H1 (cell line): ENCODE measurements around the gene C21orf91. TPM values are rescaled to one million over a fixed set of nuclear protein-coding genes. Genes with fewer than 3 reads are reported as not detected.

ENCODE experiments used
- CTCF ChIA-PET: fragments of 300-600 bp; sonication (Branson Sonifier 250); formaldehyde crosslinking; loops from one replicate; lab custom pipeline; 2021; ENCODE audit not compliant: partially characterized antibody; lab: Charles Lee
- POLR2A ChIA-PET: fragments of 300-600 bp; sonication (Branson Sonifier 250); formaldehyde crosslinking; loops from one replicate; lab custom pipeline; 2021; ENCODE audit warnings: inconsistent platforms; ENCODE audit not compliant: partially characterized antibody; lab: Charles Lee
- DNase-seq, 2 experiments: peaks; one replicate each; pipeline versions ENCODE4 v3.0.0 to v3.0.0-alpha.2; 2010 to 2022; ENCODE audit warnings: low spot score in 2 of 2, low read depth in 1 of 2, mixed read lengths in 1 of 2
- FAIRE-seq: peaks from 2 replicates; lab custom pipeline; 2011; peaks lifted over from hg19 to GRCh38; lab: Jason Lieb, UNC
- H2AFZ ChIP-seq: 2 replicates; pipeline ENCODE4 v1.8.1; 2012; ENCODE audit warnings: low read length, inconsistent platforms
- H2AK5ac ChIP-seq: 2 replicates; pipeline ENCODE4 v1.6.1; 2013; ENCODE audit warnings: low read depth, low read length
- H2BK120ac ChIP-seq: replicated peaks from 2 replicates; pipeline ENCODE3; 2013; ENCODE audit warnings: low read depth, low read length, inconsistent platforms
- H2BK12ac ChIP-seq: 2 replicates; pipeline ENCODE4 v1.6.1; 2013; ENCODE audit warnings: low read depth, low read length
- H2BK15ac ChIP-seq: 2 replicates; pipeline ENCODE4 v1.6.1; 2013; ENCODE audit warnings: low read length
- H2BK20ac ChIP-seq: 2 replicates; pipeline ENCODE4 v1.6.1; 2013; ENCODE audit warnings: low read length
- H2BK5ac ChIP-seq: 2 replicates; pipeline ENCODE4 v1.6.1; 2013; ENCODE audit warnings: low read depth, low read length
- H3K14ac ChIP-seq: 2 replicates; pipeline ENCODE4 v1.6.1; 2013; ENCODE audit warnings: inconsistent platforms; ENCODE audit not compliant: insufficient read length
- H3K18ac ChIP-seq: 2 replicates; pipeline ENCODE4 v1.6.1; 2013; ENCODE audit warnings: low read length; ENCODE audit errors: extremely low read depth
- H3K23ac ChIP-seq: 2 replicates; pipeline ENCODE4 v1.6.1; 2013; ENCODE audit warnings: inconsistent platforms; ENCODE audit not compliant: insufficient read length
- H3K23me2 ChIP-seq: 2 replicates; pipeline ENCODE4 v1.6.1; 2013; ENCODE audit warnings: low read depth, low read length
- H3K27ac ChIP-seq: 2 replicates; pipeline ENCODE4 v1.6.1; 2011; ENCODE audit warnings: low read depth, low read length, inconsistent platforms
- H3K27me3 ChIP-seq, 4 experiments: replicated peaks in 1 of 4; 1 replicate in 1 of 4; 2 replicates in 3 of 4; pipeline versions ENCODE4 v1.6.1 to v1.8.1; 2011 to 2013; ENCODE audit warnings: low read length in 3 of 4, mild to moderate bottlenecking in 3 of 4, inconsistent platforms in 2 of 4, mixed read lengths in 2 of 4, moderate library complexity in 1 of 4; ENCODE audit not compliant: control insufficient read depth in 3 of 4, insufficient read depth in 3 of 4; ENCODE audit errors: extremely low read depth in 1 of 4
- H3K36me3 ChIP-seq, 4 experiments: 2 replicates each; pipeline versions ENCODE4 v1.6.1 to v1.8.1; 2011 to 2013; ENCODE audit warnings: mild to moderate bottlenecking in 4 of 4, low read length in 3 of 4, moderate library complexity in 2 of 4, control low read depth in 1 of 4, inconsistent platforms in 1 of 4; ENCODE audit not compliant: insufficient read depth in 4 of 4, control insufficient read depth in 2 of 4
- H3K4ac ChIP-seq: replicated peaks from 2 replicates; pipeline ENCODE3; 2013; ENCODE audit warnings: low read length, low read depth, mixed read lengths, inconsistent platforms; ENCODE audit not compliant: insufficient read length
- H3K4me1 ChIP-seq, 4 experiments: replicated peaks in 1 of 4; 1 replicate in 1 of 4; 2 replicates in 3 of 4; pipeline versions ENCODE4 v1.6.1 to v1.8.1; 2011 to 2013; ENCODE audit warnings: low read length in 3 of 4, inconsistent platforms in 2 of 4, mixed read lengths in 1 of 4; ENCODE audit not compliant: insufficient read depth in 4 of 4, control insufficient read depth in 3 of 4
- H3K4me2 ChIP-seq, 2 experiments: 2 replicates each; pipeline versions ENCODE4 v1.6.1 to v1.8.1; 2011 to 2013; ENCODE audit warnings: low read depth in 2 of 2, low read length in 2 of 2, control low read depth in 1 of 2, inconsistent platforms in 1 of 2, mild to moderate bottlenecking in 1 of 2; ENCODE audit not compliant: insufficient read depth in 1 of 2
- H3K4me3 ChIP-seq, 4 experiments: fragments of 200-600, 300-600 bp in 1 of 4; sonication (generic), shearing (Covaris generic), sonication (Bioruptor Twin) in 1 of 4; 2 replicates each; pipeline versions ENCODE4 v1.5.1 to v1.8.1; 2011 to 2016; ENCODE audit warnings: low read length in 4 of 4, low read depth in 3 of 4, control low read depth in 2 of 4, inconsistent platforms in 2 of 4, mild to moderate bottlenecking in 2 of 4, mixed read lengths in 1 of 4, moderate library complexity in 1 of 4; ENCODE audit not compliant: insufficient read depth in 2 of 4; ENCODE audit errors: extremely low read depth in 1 of 4
- H3K56ac ChIP-seq: replicated peaks from 2 replicates; pipeline ENCODE3; 2013; ENCODE audit warnings: low read depth, mild to moderate bottlenecking, mixed read lengths, low read length, inconsistent platforms; ENCODE audit not compliant: insufficient read length
- H3K79me1 ChIP-seq: 2 replicates; pipeline ENCODE4 v1.6.1; 2013; ENCODE audit warnings: low read depth, low read length, control low read depth
- H3K79me2 ChIP-seq, 2 experiments: 2 replicates each; pipeline versions ENCODE4 v1.6.1 to v1.8.1; 2012 to 2013; ENCODE audit warnings: low read length in 2 of 2, mild to moderate bottlenecking in 2 of 2, inconsistent platforms in 1 of 2; ENCODE audit not compliant: insufficient read depth in 2 of 2, control insufficient read depth in 1 of 2
- H3K9ac ChIP-seq, 4 experiments: replicated peaks in 1 of 4; 1 replicate in 1 of 4; 2 replicates in 3 of 4; pipeline versions ENCODE4 v1.6.1 to v1.8.1; 2011 to 2013; ENCODE audit warnings: low read depth in 3 of 4, low read length in 3 of 4, control low read depth in 2 of 4, mild to moderate bottlenecking in 2 of 4, moderate library complexity in 2 of 4, inconsistent platforms in 1 of 4; ENCODE audit errors: extremely low read depth in 1 of 4
- H3K9me3 ChIP-seq, 2 experiments: 2 replicates each; pipeline versions ENCODE4 v1.6.1 to v1.8.1; 2012 to 2013; ENCODE audit warnings: mild to moderate bottlenecking in 2 of 2, moderate library complexity in 2 of 2, control low read depth in 1 of 2, inconsistent platforms in 1 of 2, low read depth in 1 of 2, low read length in 1 of 2, mixed read lengths in 1 of 2; ENCODE audit not compliant: insufficient read depth in 2 of 2
- H4K20me1 ChIP-seq, 2 experiments: replicated peaks in 1 of 2; 2 replicates each; pipeline versions ENCODE3 to v1.8.1; 2011 to 2013; ENCODE audit warnings: inconsistent platforms in 2 of 2, low read length in 2 of 2, mild to moderate bottlenecking in 1 of 2; ENCODE audit not compliant: insufficient read depth in 2 of 2, control insufficient read depth in 1 of 2
- H4K5ac ChIP-seq: 2 replicates; pipeline ENCODE4 v1.6.1; 2013; ENCODE audit warnings: low read length, low read depth, mixed read lengths, inconsistent platforms; ENCODE audit not compliant: insufficient read length
- H4K8ac ChIP-seq: 2 replicates; pipeline ENCODE4 v1.8.0; 2013; ENCODE audit warnings: mild to moderate bottlenecking, moderate library complexity, low read length, inconsistent platforms; ENCODE audit not compliant: insufficient read depth; ENCODE audit errors: extremely low read depth
- H4K91ac ChIP-seq: replicated peaks from 2 replicates; pipeline ENCODE3; 2013; ENCODE audit warnings: low read length, mixed read lengths, inconsistent platforms; ENCODE audit not compliant: insufficient read length
- ASH2L ChIP-seq: fragments of 200-600, 300-600 bp; sonication (generic); IDR thresholded peaks from one replicate; pipeline ENCODE4 v1.7.1; 2017; ENCODE audit warnings: low read length
- CBX5 ChIP-seq: fragments of 300-800, 300-1000 bp; sonication (generic); IDR thresholded peaks from 2 replicates; pipeline ENCODE4 v1.7.1; 2016; ENCODE audit warnings: antibody characterized with exemption, low read length, low read depth
- EGR1 ChIP-seq: IDR thresholded peaks from 2 replicates; pipeline ENCODE4 v1.6.1; 2011; ENCODE audit warnings: low read depth, low read length, borderline replicate concordance
- FOSL1 ChIP-seq: IDR thresholded peaks from 2 replicates; pipeline ENCODE4 v1.6.1; 2011; ENCODE audit warnings: mild to moderate bottlenecking, low read depth, low read length, moderate library complexity; ENCODE audit not compliant: insufficient read depth
- KDM5A ChIP-seq: fragments of 200-600 bp; IDR thresholded peaks from 2 replicates; pipeline ENCODE4 v1.7.1; 2012; ENCODE audit warnings: mild to moderate bottlenecking, low read length, inconsistent platforms, mixed read lengths
- POLR2A ChIP-seq, 2 experiments: IDR thresholded peaks; 1 replicate in 1 of 2; 2 replicates in 1 of 2; pipeline ENCODE4 v1.6.1; 2011; ENCODE audit warnings: low read depth in 2 of 2, low read length in 2 of 2, mild to moderate bottlenecking in 2 of 2; ENCODE audit errors: control extremely low read depth in 1 of 2
- POU5F1 ChIP-seq: IDR thresholded peaks from 2 replicates; pipeline ENCODE4 v1.6.1; 2011; ENCODE audit warnings: low read depth, mild to moderate bottlenecking, low read length, moderate library complexity
- SIX5 ChIP-seq: IDR thresholded peaks from 2 replicates; pipeline ENCODE4 v1.6.1; 2011; ENCODE audit warnings: mild to moderate bottlenecking, low read depth, low read length
- SP2 ChIP-seq: IDR thresholded peaks from 2 replicates; pipeline ENCODE4 v1.6.1; 2012; ENCODE audit warnings: mild to moderate bottlenecking, low read length, inconsistent platforms
- TAF7 ChIP-seq: optimal IDR thresholded peaks from 2 replicates; pipeline ENCODE3; 2011; ENCODE audit warnings: low read depth, mild to moderate bottlenecking, inconsistent platforms, low read length, moderate library complexity, borderline replicate concordance
- WGBS, 2 experiments: shearing (Covaris generic) in 1 of 2; methylation state at CpG; one replicate each; pipeline versions ENCODE4 v1.1.6 to v1.1.7; 2013 to 2015; ENCODE audit warnings: low lambda C conversion rate in 2 of 2, mixed read lengths in 2 of 2, inconsistent platforms in 1 of 2, low coverage in 1 of 2, missing lambda C conversion rate in 1 of 2; ENCODE audit not compliant: insufficient replicate concordance in 2 of 2, insufficient coverage in 1 of 2, insufficient read length in 1 of 2; ENCODE audit errors: extremely low coverage in 1 of 2, missing lambda C conversion rate in 1 of 2; 5-methylcytosine and 5-hydroxymethylcytosine counted together
- polyA plus RNA-seq, 7 experiments: library from polyadenylated mRNA; depleted of rRNA in 3 of 7; stranded (reverse) in 5 of 7; unstranded in 2 of 7; fragments of >200 nt in 5 of 7; fragments of 200-250 nt in 2 of 7; gene quantifications; 1 replicate in 5 of 7; 2 replicates in 1 of 7; 4 replicates in 1 of 7; pipeline versions ENCODE4 v1.2.1 to v1.2.3, GENCODE V29; 2011 to 2013; ENCODE audit warnings: missing spikeins in 2 of 7, mixed read lengths in 2 of 7
- total RNA-seq: library from RNA; stranded (reverse); fragmentation: NEBNext Ultra II Directional; extraction: Animal tissue kit (Norgen Biotek cat#: 25700); gene quantifications from 2 replicates; pipeline ENCODE4 v1.2.1, GENCODE V29; 2021

Gene C21orf91
- total and polyA plus RNA-seq, 2 of the 8 experiments (the other 6 are each of a cell fraction or from before 2014, with no cell fraction given) = 4.9 to 33.6 TPM

GRCh38 chr21:17752171-17752570 is 67.0 kb downstream of the C21orf91 start:
- H3K9ac ChIP-seq = no peak overlapping the region
- no peaks in the 10 kb centered on the region for H3K23me2 ChIP-seq
- no peak overlapping the region for H3K4me3 ChIP-seq
- no peaks in the 10 kb centered on the region for H3K27me3 ChIP-seq
- H3K4me2 ChIP-seq = no peak overlapping the region
- H3K79me2 ChIP-seq = no peaks in the 10 kb centered on the region
- H2BK12ac ChIP-seq = no peak overlapping the region
- no peak overlapping the region for H3K14ac ChIP-seq
- H2BK120ac ChIP-seq = no peak overlapping the region
- WGBS, 2 experiments = 89% methylated on average over 2 of the region's 2 CpGs; no CpG with 5 or more reads in 1 of the 2 experiments
- no peak overlapping the region for H3K4ac ChIP-seq
- H2AK5ac ChIP-seq = no peak overlapping the region
- no peaks in the 10 kb centered on the region for H3K36me3 ChIP-seq
- no peak overlapping the region for H3K23ac ChIP-seq
- no peaks in the 10 kb centered on the region for H3K4me1 ChIP-seq
- H3K27ac ChIP-seq = no peak overlapping the region
- DNase-seq = no peak
- no peak overlapping the region for H4K5ac ChIP-seq
- no peaks in the 10 kb centered on the region for H3K9me3 ChIP-seq
- H2BK15ac ChIP-seq = no peak overlapping the region
- H3K79me1 ChIP-seq = no peaks in the 10 kb centered on the region
- H2AFZ ChIP-seq = no peak overlapping the region
- H3K56ac ChIP-seq = no peak overlapping the region
- H4K20me1 ChIP-seq = no peaks in the 10 kb centered on the region
- H2BK20ac ChIP-seq = no peak overlapping the region
- H4K91ac ChIP-seq = no peak overlapping the region
- no peak overlapping the region for H2BK5ac ChIP-seq
- no peak overlapping the region for H3K18ac ChIP-seq
- ChIA-PET CTCF (no interaction called here), POLR2A (no interaction called here)
- FAIRE-seq = no peak
- H4K8ac ChIP-seq = no peak overlapping the region
- TF ChIP-seq POU5F1 = no peak
- TF ChIP-seq SIX5 = no peak
- TF ChIP-seq CBX5 = no peak
- TF ChIP-seq TAF7 = no peak
- no peak for TF ChIP-seq SP2
- no peak for TF ChIP-seq FOSL1
- TF ChIP-seq EGR1 = no peak
- TF ChIP-seq POLR2A (IDR thresholded peaks at IDR 0.05; ENCODE audit: control extremely low read depth in 1 of 2, low read depth in 2 of 2, low read length in 2 of 2) = no peak
- no peak for TF ChIP-seq KDM5A
- no peak for TF ChIP-seq ASH2L
